H9 (cell line): ENCODE results near the gene PHKG2. TPM values are rescaled to one million over a fixed set of nuclear protein-coding genes. Genes with fewer than 3 reads are reported as not detected.

ENCODE experiments used
- DNase-seq: peaks from one replicate; pipeline ENCODE4 v3.0.0-alpha.2; 2017
- H2AFZ ChIP-seq: one replicate; pipeline ENCODE4 v1.6.1; 2013; ENCODE audit warnings: mild to moderate bottlenecking, low read length, control low read depth, moderate library complexity
- H2AK5ac ChIP-seq: 2 replicates; pipeline ENCODE4 v1.6.1; 2013; ENCODE audit warnings: low read length, control low read depth, mixed read lengths; ENCODE audit not compliant: insufficient read length
- H2BK120ac ChIP-seq: one replicate; pipeline ENCODE4 v1.6.1; 2013; ENCODE audit warnings: low read depth, mild to moderate bottlenecking, low read length, control low read depth, inconsistent platforms; ENCODE audit not compliant: poor library complexity, severe bottlenecking
- H2BK12ac ChIP-seq: 2 replicates; pipeline ENCODE4 v1.6.1; 2013; ENCODE audit warnings: low read length, control low read depth, mixed read lengths, low read depth; ENCODE audit not compliant: insufficient read length
- H2BK15ac ChIP-seq: 2 replicates; pipeline ENCODE4 v1.6.1; 2013; ENCODE audit warnings: low read depth, low read length, control low read depth
- H2BK20ac ChIP-seq: one replicate; pipeline ENCODE4 v1.6.1; 2013; ENCODE audit warnings: low read depth, mild to moderate bottlenecking, low read length, control low read depth, inconsistent platforms; ENCODE audit not compliant: poor library complexity, severe bottlenecking
- H2BK5ac ChIP-seq: 2 replicates; pipeline ENCODE4 v1.6.1; 2013; ENCODE audit warnings: low read length, control low read depth, mixed read lengths; ENCODE audit not compliant: insufficient read length
- H3K14ac ChIP-seq: 2 replicates; pipeline ENCODE4 v1.6.1; 2013; ENCODE audit warnings: low read length, control low read depth; ENCODE audit not compliant: insufficient read depth
- H3K18ac ChIP-seq: 2 replicates; pipeline ENCODE4 v1.6.1; 2013; ENCODE audit warnings: low read depth, mild to moderate bottlenecking, mixed read lengths, low read length, control low read depth; ENCODE audit not compliant: insufficient read length
- H3K23ac ChIP-seq: 2 replicates; pipeline ENCODE4 v1.6.1; 2013; ENCODE audit warnings: low read length, control low read depth, mixed read lengths, low read depth; ENCODE audit not compliant: insufficient read length
- H3K23me2 ChIP-seq: 2 replicates; pipeline ENCODE4 v1.6.1; 2013; ENCODE audit warnings: low read depth, mild to moderate bottlenecking, mixed read lengths, low read length, control low read depth; ENCODE audit not compliant: insufficient read length, poor library complexity, severe bottlenecking
- H3K27ac ChIP-seq: 2 replicates; pipeline ENCODE4 v1.5.1; 2013; ENCODE audit warnings: low read length, control low read depth, mixed read lengths, low read depth; ENCODE audit not compliant: insufficient read length
- H3K27me3 ChIP-seq: 2 replicates; pipeline ENCODE4 v1.6.1; 2013; ENCODE audit warnings: low read length, control low read depth, inconsistent platforms; ENCODE audit not compliant: insufficient read depth
- H3K4ac ChIP-seq: 2 replicates; pipeline ENCODE4 v1.6.1; 2013; ENCODE audit warnings: low read depth, mild to moderate bottlenecking, control low read depth, inconsistent platforms, low read length, moderate library complexity
- H3K4me1 ChIP-seq: 2 replicates; pipeline ENCODE4 v1.6.1; 2013; ENCODE audit warnings: low read length, control low read depth, inconsistent platforms; ENCODE audit not compliant: insufficient read depth
- H3K4me2 ChIP-seq: 2 replicates; pipeline ENCODE4 v1.6.1; 2013; ENCODE audit warnings: low read length, control low read depth, mixed read lengths; ENCODE audit not compliant: insufficient read length, insufficient read depth
- H3K56ac ChIP-seq: 2 replicates; pipeline ENCODE4 v1.6.1; 2013; ENCODE audit warnings: low read depth, mild to moderate bottlenecking, mixed read lengths, low read length, control low read depth; ENCODE audit not compliant: insufficient read length
- H3K79me1 ChIP-seq: 2 replicates; pipeline ENCODE4 v1.6.1; 2013; ENCODE audit warnings: low read depth, mild to moderate bottlenecking, moderate library complexity, low read length, control low read depth, inconsistent platforms; ENCODE audit not compliant: insufficient read depth, poor library complexity, severe bottlenecking
- H3K79me2 ChIP-seq: 2 replicates; pipeline ENCODE4 v1.6.1; 2013; ENCODE audit warnings: low read length, control low read depth, inconsistent platforms; ENCODE audit not compliant: insufficient read depth
- H3K9ac ChIP-seq: 2 replicates; pipeline ENCODE4 v1.6.1; 2013; ENCODE audit warnings: low read length, control low read depth, mixed read lengths; ENCODE audit not compliant: insufficient read length; ENCODE audit errors: extremely low read depth
- H3K9me3 ChIP-seq: one replicate; pipeline ENCODE4 v1.6.1; 2013; ENCODE audit warnings: low read depth, low read length, inconsistent platforms; ENCODE audit not compliant: control insufficient read depth
- H3T11ph ChIP-seq: one replicate; pipeline ENCODE4 v1.6.1; 2013; ENCODE audit warnings: mild to moderate bottlenecking, low read length, control low read depth, inconsistent platforms
- H4K20me1 ChIP-seq: one replicate; pipeline ENCODE4 v1.6.1; 2013; ENCODE audit not compliant: control insufficient read depth, insufficient read length, insufficient read depth
- H4K5ac ChIP-seq: 2 replicates; pipeline ENCODE4 v1.6.1; 2013; ENCODE audit warnings: low read depth, mild to moderate bottlenecking, mixed read lengths, low read length, control low read depth; ENCODE audit not compliant: insufficient read length
- H4K8ac ChIP-seq: replicated peaks from 2 replicates; pipeline ENCODE4 v1.6.1; 2013; ENCODE audit warnings: low read length, control low read depth, mixed read lengths, low read depth; ENCODE audit not compliant: insufficient read length
- H4K91ac ChIP-seq: 2 replicates; pipeline ENCODE4 v1.6.1; 2013; ENCODE audit warnings: low read depth, mild to moderate bottlenecking, moderate library complexity, mixed read lengths, low read length, control low read depth; ENCODE audit not compliant: insufficient read length
- H3K27ac Mint-ChIP-seq, 3 experiments: 2 replicates in 2 of 3; 3 replicates in 1 of 3; pipeline ENCODE4 v1.8.0; 2020 to 2021; ENCODE audit warnings: mixed read lengths in 3 of 3, mild to moderate bottlenecking in 1 of 3, moderate library complexity in 1 of 3
- H3K27me3 Mint-ChIP-seq: 2 replicates; pipeline ENCODE4 v1.8.0; 2021; ENCODE audit warnings: low read depth, mild to moderate bottlenecking, moderate library complexity, mixed read lengths
- H3K36me3 Mint-ChIP-seq, 3 experiments: 2 replicates in 2 of 3; 3 replicates in 1 of 3; pipeline ENCODE4 v1.8.0; 2020 to 2021; ENCODE audit warnings: low read depth in 3 of 3, mixed read lengths in 3 of 3; ENCODE audit not compliant: insufficient read depth in 1 of 3
- H3K4me1 Mint-ChIP-seq, 2 experiments: 2 replicates each; pipeline ENCODE4 v1.8.0; 2020; ENCODE audit warnings: mixed read lengths in 2 of 2
- H3K4me3 Mint-ChIP-seq, 2 experiments: 2 replicates in 1 of 2; 3 replicates in 1 of 2; pipeline ENCODE4 v1.8.0; 2020 to 2021; ENCODE audit warnings: mild to moderate bottlenecking in 2 of 2, mixed read lengths in 2 of 2, moderate library complexity in 1 of 2
- H3K9me3 Mint-ChIP-seq, 2 experiments: 2 replicates in 1 of 2; 3 replicates in 1 of 2; pipeline ENCODE4 v1.8.0; 2020; ENCODE audit warnings: mild to moderate bottlenecking in 2 of 2, mixed read lengths in 2 of 2, moderate library complexity in 1 of 2
- CTCF ChIP-seq: fragments of 200-600 bp; sonication (generic); conservative IDR thresholded peaks from 3 replicates; pipeline ENCODE4 v1.8.0; 2021; ENCODE audit warnings: antibody characterized with exemption, mild to moderate bottlenecking
- WGBS: extraction: QIAGEN DNeasy Blood & Tissue Kit; methylation state at CpG from one replicate; pipeline ENCODE4 v1.1.7; 2013; ENCODE audit warnings: missing lambda C conversion rate, low lambda C conversion rate, mixed read lengths; ENCODE audit not compliant: insufficient read length; ENCODE audit errors: extremely low coverage; 5-methylcytosine and 5-hydroxymethylcytosine counted together
- total RNA-seq: library from RNA; stranded (reverse); gene quantifications from 2 replicates; pipeline ENCODE4 v1.2.1, GENCODE V29; 2021

The PHKG2 gene
- total RNA-seq, 1 experiment from 2014 or later, result 46.6 TPM

- no peak for DNase-seq
- Mint-ChIP-seq H3K27me3 (no peaks in the 10 kb centered on the region), H3K36me3 (peaks cover 33 to 80% (median 70%) of the 10 kb centered on the region in 3 experiments), H3K4me3 (no peak overlapping the region), H3K9me3 (no peaks in the 10 kb centered on the region), H3K4me1 (peaks cover 9 to 12% of the 10 kb centered on the region in 2 experiments), H3K27ac (no peak overlapping the region)
- no peak overlapping the region for H3K23ac ChIP-seq
- TF ChIP-seq CTCF, result no peak
- H3K23me2 ChIP-seq, result peaks cover 4% of the 10 kb centered on the region
- no peak overlapping the region for H4K8ac ChIP-seq
- H4K91ac ChIP-seq, result no peak overlapping the region
- no peak overlapping the region for H2AFZ ChIP-seq
- no peak overlapping the region for H2AK5ac ChIP-seq
- no peak overlapping the region for H3K18ac ChIP-seq
- no CpG with 5 or more reads among the region's 10 CpGs for WGBS
- no peak overlapping the region for H3K14ac ChIP-seq
- peaks cover 2% of the 10 kb centered on the region for H4K20me1 ChIP-seq
- peaks cover 3% of the 10 kb centered on the region; the same call in 1 of the 2 replicates for H3K4me1 ChIP-seq
- H3T11ph ChIP-seq, result no peak overlapping the region
- H3K79me1 ChIP-seq, result peaks cover 7% of the 10 kb centered on the region
- H2BK120ac ChIP-seq, result no peak overlapping the region
- no peak overlapping the region for H4K5ac ChIP-seq
- H3K4ac ChIP-seq, result no peak overlapping the region
- H3K27ac ChIP-seq, result no peak overlapping the region
- no peak overlapping the region for H2BK12ac ChIP-seq
- no peak overlapping the region for H2BK5ac ChIP-seq
- no peak overlapping the region for H3K4me2 ChIP-seq
- peaks cover 9% of the 10 kb centered on the region; the same call in 1 of the 2 replicates for H3K79me2 ChIP-seq
- no peak overlapping the region for H3K9ac ChIP-seq
- no peak overlapping the region for H3K56ac ChIP-seq
- no peak overlapping the region for H2BK15ac ChIP-seq
- no peaks in the 10 kb centered on the region for H3K27me3 ChIP-seq
- H2BK20ac ChIP-seq, result no peak overlapping the region
- H3K9me3 ChIP-seq, result no peaks in the 10 kb centered on the region
These were observed 44.3 kb upstream of the PHKG2 start for GRCh38 chr16:30703971-30704370.
